Right lobe of liver (tissue), 4 donors: Measurements from ENCODE around the gene CEACAM20.

Source experiments
- CTCF ChIP-seq, 4 donors: fragments of 200-600 bp in 3 of 4; fragments of 450-650 bp in 1 of 4; IDR thresholded peaks; one replicate each; pipeline versions ENCODE4 v1.5.1 to v1.8.0; 2016 to 2022; ENCODE audit warnings: antibody characterized with exemption in 4 of 4, mild to moderate bottlenecking in 2 of 4
- POLR2A ChIP-seq: fragments of 450-650 bp; IDR thresholded peaks from one replicate; pipeline ENCODE4 v1.6.1; 2017; ENCODE audit warnings: antibody characterized with exemption, mild to moderate bottlenecking
- donor health status: DM: no; HTN: no; CAD: no.
- donor health status: DM: no; HTN: no; CAD: no.
- donor health status: DM: no; HTN: yes; CAD: no.

GRCh38 chr19:44527554-44527953 lies 1.9 kb downstream of the CEACAM20 start:
- no peak for TF ChIP-seq CTCF (IDR thresholded peaks at IDR 0.05)
- no peak for TF ChIP-seq POLR2A
